ENCODE measurements around the gene SCAMP1.

DNA sequence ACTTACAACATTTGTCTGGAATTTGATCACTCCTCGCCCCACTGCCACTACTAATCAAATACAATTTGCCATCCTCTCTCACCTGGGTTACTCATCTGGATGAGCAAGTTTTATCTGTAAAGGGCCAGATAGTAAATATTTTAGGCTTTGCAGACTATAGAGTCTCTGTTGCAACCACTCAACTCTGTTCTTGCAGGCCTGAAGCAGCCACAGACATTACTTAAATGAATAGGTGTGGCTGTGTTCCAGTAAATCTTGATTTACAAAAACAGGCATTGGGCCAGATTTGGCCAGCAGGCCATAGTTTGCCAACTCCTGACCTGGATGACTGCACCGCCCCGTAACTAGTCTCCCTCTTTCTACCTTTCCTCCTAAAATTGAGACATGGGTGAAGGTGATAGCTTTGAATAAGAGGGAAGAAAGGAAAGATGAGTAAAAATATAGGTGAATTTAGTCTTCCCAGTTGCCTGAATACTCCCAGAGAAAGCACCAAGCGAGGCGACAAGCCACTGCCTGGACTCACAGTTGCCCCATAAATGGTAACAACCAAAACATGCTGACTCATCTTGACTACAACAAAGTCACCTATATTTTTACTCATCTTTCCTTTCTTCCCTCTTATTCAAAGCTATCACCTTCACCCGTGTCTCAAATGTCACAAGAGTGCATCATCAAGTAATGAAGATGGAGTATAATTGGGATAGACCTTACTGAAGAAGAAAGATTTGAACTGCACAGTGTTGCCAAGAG is 32.5 kb upstream of the SCAMP1 start:
- TF ChIP-seq, protein P1, sequence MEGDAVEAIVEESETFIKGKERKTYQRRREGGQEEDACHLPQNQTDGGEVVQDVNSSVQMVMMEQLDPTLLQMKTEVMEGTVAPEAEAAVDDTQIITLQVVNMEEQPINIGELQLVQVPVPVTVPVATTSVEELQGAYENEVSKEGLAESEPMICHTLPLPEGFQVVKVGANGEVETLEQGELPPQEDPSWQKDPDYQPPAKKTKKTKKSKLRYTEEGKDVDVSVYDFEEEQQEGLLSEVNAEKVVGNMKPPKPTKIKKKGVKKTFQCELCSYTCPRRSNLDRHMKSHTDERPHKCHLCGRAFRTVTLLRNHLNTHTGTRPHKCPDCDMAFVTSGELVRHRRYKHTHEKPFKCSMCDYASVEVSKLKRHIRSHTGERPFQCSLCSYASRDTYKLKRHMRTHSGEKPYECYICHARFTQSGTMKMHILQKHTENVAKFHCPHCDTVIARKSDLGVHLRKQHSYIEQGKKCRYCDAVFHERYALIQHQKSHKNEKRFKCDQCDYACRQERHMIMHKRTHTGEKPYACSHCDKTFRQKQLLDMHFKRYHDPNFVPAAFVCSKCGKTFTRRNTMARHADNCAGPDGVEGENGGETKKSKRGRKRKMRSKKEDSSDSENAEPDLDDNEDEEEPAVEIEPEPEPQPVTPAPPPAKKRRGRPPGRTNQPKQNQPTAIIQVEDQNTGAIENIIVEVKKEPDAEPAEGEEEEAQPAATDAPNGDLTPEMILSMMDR (conservative IDR thresholded peaks at IDR 0.05; ENCODE audit: low read depth, low read length): no peak
- no peak for TF ChIP-seq EZH2 (IDR thresholded peaks at IDR 0.05; ENCODE audit: borderline replicate concordance, low read depth, low read length, poor library complexity, severe bottlenecking)

Measured in A673 (cell line).